GM21619 (cell line): ENCODE measurements around the gene ICAM1.
"Not testable (repeated sequence)": the region's sequence is repeated elsewhere in the genome, so short reads cannot be mapped to it uniquely, and the experiment has no call there.

Experiments
- ATAC-seq: cut with Tn5 transposase; IDR thresholded peaks from one replicate; pipeline ENCODE4 v1.9.1; 2021; ENCODE audit not compliant: unreplicated experiment

The ICAM1 gene

GRCh38 chr19:10270616-10271394 lies at the start of gene ICAM1:
Gene ICAM1 (plus strand): TSS chr19:10271120. CDS start chr19:10271160, 40 bp downstream.
- peak; percentile 54 for ATAC-seq

- no peak for ATAC-seq
Observed at GRCh38 chr19:10222201-10222890, 48.6 kb upstream of the ICAM1 start.

- no peak for ATAC-seq
Observed at GRCh38 chr19:10223488-10224213, 47.3 kb upstream of the ICAM1 start.

- ATAC-seq: no peak
Observed at GRCh38 chr19:10224337-10224736, 46.6 kb upstream of the ICAM1 start.

GRCh38 chr19:10226021-10226375 lies 44.9 kb upstream of the ICAM1 start:
- no peak for ATAC-seq

- no peak for ATAC-seq
Observed at GRCh38 chr19:10226376-10227025, 44.4 kb upstream of the ICAM1 start.

- no peak for ATAC-seq
Observed at GRCh38 chr19:10227026-10227971, 43.6 kb upstream of the ICAM1 start.

GRCh38 chr19:10228393-10228792 lies 42.5 kb upstream of the ICAM1 start:
- no peak for ATAC-seq

- no peak for ATAC-seq
Observed at GRCh38 chr19:10228920-10229319, 42.0 kb upstream of the ICAM1 start.

- no peak for ATAC-seq
Observed at GRCh38 chr19:10230173-10230860, 40.6 kb upstream of the ICAM1 start.

GRCh38 chr19:10230861-10231611 lies 39.9 kb upstream of the ICAM1 start, which contains the start of gene S1PR2:
Gene S1PR2 (minus strand): TSS chr19:10231331. CDS start chr19:10224905, 6,426 bp downstream.
- peak; percentile 28 for ATAC-seq

- ATAC-seq: no peak
Observed at GRCh38 chr19:10231612-10232228, 39.2 kb upstream of the ICAM1 start.

- no peak for ATAC-seq
Observed at GRCh38 chr19:10233946-10234345, 37.0 kb upstream of the ICAM1 start.

- no peak for ATAC-seq
Observed at GRCh38 chr19:10235003-10235402, 35.9 kb upstream of the ICAM1 start.

- ATAC-seq: not testable (repeated sequence)
Observed at GRCh38 chr19:10235409-10235808, 35.5 kb upstream of the ICAM1 start.

- no peak for ATAC-seq
Observed at GRCh38 chr19:10237702-10238101, 33.2 kb upstream of the ICAM1 start.

GRCh38 chr19:10238172-10238783 lies 32.6 kb upstream of the ICAM1 start:
- ATAC-seq: no peak
